ENCODE measurements around the gene RNF25. TPM values are rescaled to one million over a fixed set of nuclear protein-coding genes. Genes with fewer than 3 reads are reported as not detected.

RNF25 gene
- total RNA-seq, 1 donor from 2014 or later: 44.7 TPM

GRCh38 chr2:218638372-218638771 lies 33.4 kb downstream of the RNF25 start:
- Histone ChIP-seq H3K9ac (ENCODE audit: low read length) (no peak overlapping the region), H3K4me2 (ENCODE audit: low read length) (no peak overlapping the region), H3K4me1 (ENCODE audit: insufficient read depth, low read length) (no peaks in the 10 kb centered on the region), H3K9me3 (ENCODE audit: insufficient read depth, low read depth, low read length) (no peaks in the 10 kb centered on the region), H3K27me3 (ENCODE audit: insufficient read depth, low read length) (no peaks in the 10 kb centered on the region), H4K20me1 (ENCODE audit: insufficient read depth, low read length) (peaks cover 10% of the 10 kb centered on the region), H3K27ac (ENCODE audit: low read depth, low read length) (no peak overlapping the region), H3K4me3 (ENCODE audit: insufficient read depth, low read depth, low read length) (no peak overlapping the region), H2AFZ (ENCODE audit: low read depth, low read length) (no peak overlapping the region), H3K79me2 (ENCODE audit: insufficient read depth, low read length) (peaks cover 3% of the 10 kb centered on the region), H3K36me3 (ENCODE audit: insufficient read depth, low read length) (peaks cover 52% of the 10 kb centered on the region)
- Mint-ChIP-seq H3K27me3 (ENCODE audit: low read depth, unreplicated experiment) (no peaks in the 10 kb centered on the region), H3K36me3 (ENCODE audit: low read depth, unreplicated experiment) (peaks cover 35% of the 10 kb centered on the region), H3K9me3 (ENCODE audit: unreplicated experiment) (peaks cover 4% of the 10 kb centered on the region), H3K4me3 (ENCODE audit: unreplicated experiment) (no peak overlapping the region), H3K4me1 (ENCODE audit: low read depth, unreplicated experiment) (no peaks in the 10 kb centered on the region), H3K27ac (ENCODE audit: unreplicated experiment) (no peak overlapping the region)
- no peak for FAIRE-seq
- TF ChIP-seq, protein P1, sequence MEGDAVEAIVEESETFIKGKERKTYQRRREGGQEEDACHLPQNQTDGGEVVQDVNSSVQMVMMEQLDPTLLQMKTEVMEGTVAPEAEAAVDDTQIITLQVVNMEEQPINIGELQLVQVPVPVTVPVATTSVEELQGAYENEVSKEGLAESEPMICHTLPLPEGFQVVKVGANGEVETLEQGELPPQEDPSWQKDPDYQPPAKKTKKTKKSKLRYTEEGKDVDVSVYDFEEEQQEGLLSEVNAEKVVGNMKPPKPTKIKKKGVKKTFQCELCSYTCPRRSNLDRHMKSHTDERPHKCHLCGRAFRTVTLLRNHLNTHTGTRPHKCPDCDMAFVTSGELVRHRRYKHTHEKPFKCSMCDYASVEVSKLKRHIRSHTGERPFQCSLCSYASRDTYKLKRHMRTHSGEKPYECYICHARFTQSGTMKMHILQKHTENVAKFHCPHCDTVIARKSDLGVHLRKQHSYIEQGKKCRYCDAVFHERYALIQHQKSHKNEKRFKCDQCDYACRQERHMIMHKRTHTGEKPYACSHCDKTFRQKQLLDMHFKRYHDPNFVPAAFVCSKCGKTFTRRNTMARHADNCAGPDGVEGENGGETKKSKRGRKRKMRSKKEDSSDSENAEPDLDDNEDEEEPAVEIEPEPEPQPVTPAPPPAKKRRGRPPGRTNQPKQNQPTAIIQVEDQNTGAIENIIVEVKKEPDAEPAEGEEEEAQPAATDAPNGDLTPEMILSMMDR (IDR thresholded peaks at IDR 0.05; ENCODE audit: insufficient read depth, low read depth, low read length): no peak
- TF ChIP-seq EZH2 (IDR thresholded peaks at IDR 0.05; ENCODE audit: insufficient read depth, low read length): no peak
- no peak for DNase-seq (ENCODE audit: low read depth)

DNA sequence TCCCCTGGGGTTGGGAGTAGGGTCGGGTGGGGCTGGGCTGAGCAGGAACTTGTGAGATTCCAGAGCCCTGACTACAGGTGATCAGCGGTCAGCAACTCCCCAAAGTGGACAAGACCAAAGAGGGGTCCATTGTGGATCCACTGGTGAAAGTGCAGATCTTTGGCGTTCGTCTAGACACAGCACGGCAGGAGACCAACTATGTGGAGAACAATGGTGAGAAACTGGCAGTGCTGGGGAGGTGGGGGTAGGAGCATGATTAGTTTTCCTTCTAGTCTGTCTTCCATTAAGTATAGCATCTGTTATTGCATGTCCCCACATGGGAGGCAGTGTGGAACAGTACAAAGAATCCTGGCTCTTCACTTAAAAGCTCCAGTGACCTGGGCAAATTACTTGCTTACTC lies 36.1 kb downstream of the RNF25 start:
- no peak for DNase-seq (ENCODE audit: low read depth)
- H3K36me3 ChIP-seq (ENCODE audit: insufficient read depth, low read length): peaks cover 39% of the 10 kb centered on the region
- Mint-ChIP-seq H3K36me3 (ENCODE audit: low read depth, unreplicated experiment) (peaks cover 31% of the 10 kb centered on the region), H3K4me3 (ENCODE audit: unreplicated experiment) (no peak overlapping the region), H3K9me3 (ENCODE audit: unreplicated experiment) (peaks cover 4% of the 10 kb centered on the region), H3K27ac (ENCODE audit: unreplicated experiment) (no peak overlapping the region), H3K27me3 (ENCODE audit: low read depth, unreplicated experiment) (no peaks in the 10 kb centered on the region), H3K4me1 (ENCODE audit: low read depth, unreplicated experiment) (peaks cover 3% of the 10 kb centered on the region)
- TF ChIP-seq, protein P1 (IDR thresholded peaks at IDR 0.05; ENCODE audit: insufficient read depth, low read depth, low read length): no peak
- TF ChIP-seq EZH2 (IDR thresholded peaks at IDR 0.05; ENCODE audit: insufficient read depth, low read length): no peak
- no peak overlapping the region for H3K4me3 ChIP-seq (ENCODE audit: insufficient read depth, low read depth, low read length)
- H3K27ac ChIP-seq (ENCODE audit: low read depth, low read length): no peak overlapping the region
- no peak overlapping the region for H3K9ac ChIP-seq (ENCODE audit: low read length)
- H3K9me3 ChIP-seq (ENCODE audit: insufficient read depth, low read depth, low read length): no peaks in the 10 kb centered on the region
- FAIRE-seq: no peak
- no peaks in the 10 kb centered on the region for H3K27me3 ChIP-seq (ENCODE audit: insufficient read depth, low read length)
- H3K4me2 ChIP-seq (ENCODE audit: low read length): no peak overlapping the region
- H2AFZ ChIP-seq (ENCODE audit: low read depth, low read length): no peak overlapping the region
- peaks cover 10% of the 10 kb centered on the region for H4K20me1 ChIP-seq (ENCODE audit: insufficient read depth, low read length)
- no peaks in the 10 kb centered on the region for H3K79me2 ChIP-seq (ENCODE audit: insufficient read depth, low read length)
- H3K4me1 ChIP-seq (ENCODE audit: insufficient read depth, low read length): peaks cover 6% of the 10 kb centered on the region

DNA sequence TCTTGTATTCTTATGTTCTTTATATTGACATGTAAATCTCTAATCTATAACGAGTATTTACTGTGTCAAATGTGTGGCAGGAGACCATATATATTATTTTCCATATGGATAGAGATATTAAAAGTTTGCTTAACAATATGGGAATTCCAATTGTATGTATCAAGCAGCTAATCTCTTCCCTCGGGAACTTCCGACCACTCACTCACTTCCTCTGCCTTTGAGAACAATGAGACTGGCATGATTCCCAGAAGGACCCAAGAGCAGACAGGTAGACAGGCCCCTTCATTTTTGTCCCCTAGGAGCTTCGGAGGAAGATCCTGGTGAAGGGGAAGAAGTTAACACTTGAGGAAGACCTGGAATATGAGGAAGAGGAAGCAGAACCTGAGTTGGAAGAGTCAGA lies 40.0 kb downstream of the RNF25 start:
- Histone ChIP-seq H3K27me3 (ENCODE audit: insufficient read depth, low read length) (no peaks in the 10 kb centered on the region), H2AFZ (ENCODE audit: low read depth, low read length) (no peak overlapping the region), H3K27ac (ENCODE audit: low read depth, low read length) (no peak overlapping the region), H3K9me3 (ENCODE audit: insufficient read depth, low read depth, low read length) (no peaks in the 10 kb centered on the region), H3K4me2 (ENCODE audit: low read length) (peak overlapping the region; percentile 42), H4K20me1 (ENCODE audit: insufficient read depth, low read length) (peaks cover 3% of the 10 kb centered on the region), H3K4me1 (ENCODE audit: insufficient read depth, low read length) (peaks cover 6% of the 10 kb centered on the region), H3K36me3 (ENCODE audit: insufficient read depth, low read length) (peaks cover 5% of the 10 kb centered on the region), H3K4me3 (ENCODE audit: insufficient read depth, low read depth, low read length) (no peak overlapping the region), H3K79me2 (ENCODE audit: insufficient read depth, low read length) (no peaks in the 10 kb centered on the region), H3K9ac (ENCODE audit: low read length) (no peak overlapping the region)
- Mint-ChIP-seq H3K27ac (ENCODE audit: unreplicated experiment) (no peak overlapping the region), H3K4me1 (ENCODE audit: low read depth, unreplicated experiment) (peaks cover 3% of the 10 kb centered on the region), H3K9me3 (ENCODE audit: unreplicated experiment) (peaks cover 5% of the 10 kb centered on the region), H3K36me3 (ENCODE audit: low read depth, unreplicated experiment) (peaks cover 22% of the 10 kb centered on the region), H3K27me3 (ENCODE audit: low read depth, unreplicated experiment) (peaks cover 4% of the 10 kb centered on the region), H3K4me3 (ENCODE audit: unreplicated experiment) (no peak overlapping the region)
- peak; percentile 27 for DNase-seq (ENCODE audit: low read depth)
- no peak for FAIRE-seq
- TF ChIP-seq, protein P1 (IDR thresholded peaks at IDR 0.05; ENCODE audit: insufficient read depth, low read depth, low read length): no peak
- TF ChIP-seq EZH2 (IDR thresholded peaks at IDR 0.05; ENCODE audit: insufficient read depth, low read length): no peak
